IMR-90 (cell line): Measurements from ENCODE around the gene ARHGEF6. TPM values are rescaled to one million over a fixed set of nuclear protein-coding genes. Genes with fewer than 3 reads are reported as not detected.

Experiments
- ATAC-seq: fragments of 200-7000 bp; cut with Tn5 transposase; 2 replicates; pipeline ENCODE4 v1.9.1; 2020; ENCODE audit warnings: low read depth, mild to moderate bottlenecking, moderate library complexity
- BruUV-seq: library from RNA; stranded (reverse); fragments of 400-500 nt; replicated peaks from 2 replicates; lab custom pipeline; 2021; lab: Mats Ljungman, UMichigan
- CTCF ChIA-PET: fragments of 300-600 bp; formaldehyde crosslinking; extraction: SDS; loops from one replicate; lab custom pipeline; 2021; ENCODE audit warnings: antibody characterized with exemption; lab: Yijun Ruan, JAX
- POLR2A ChIA-PET: fragments of 300-600 bp; sonication (Branson Sonifier 250); formaldehyde crosslinking; loops from one replicate; lab custom pipeline; 2022; ENCODE audit warnings: antibody characterized with exemption; ENCODE audit not compliant: unreplicated experiment; lab: Charles Lee
- DNase-seq: peaks from one replicate; pipeline ENCODE4 v3.0.0; 2013
- H2AFZ ChIP-seq: replicated peaks from 2 replicates; pipeline ENCODE3; 2013; ENCODE audit warnings: low read length, mild to moderate bottlenecking; ENCODE audit not compliant: poor library complexity
- H2AK5ac ChIP-seq: 2 replicates; pipeline ENCODE4 v1.6.1; 2013; ENCODE audit warnings: low read depth, low read length, inconsistent platforms
- H2AK9ac ChIP-seq: replicated peaks from 2 replicates; pipeline ENCODE3; 2013; ENCODE audit warnings: mild to moderate bottlenecking, low read depth, low read length, moderate library complexity; ENCODE audit not compliant: poor library complexity
- H2BK120ac ChIP-seq: 2 replicates; pipeline ENCODE4 v1.6.1; 2013; ENCODE audit warnings: low read depth, low read length, inconsistent platforms
- H2BK15ac ChIP-seq: 3 replicates; pipeline ENCODE4 v1.6.1; 2013; ENCODE audit warnings: low read depth, low read length, inconsistent platforms
- H2BK20ac ChIP-seq: 2 replicates; pipeline ENCODE4 v1.6.1; 2013; ENCODE audit warnings: low read depth, mild to moderate bottlenecking, inconsistent platforms, low read length, moderate library complexity
- H2BK5ac ChIP-seq: 2 replicates; pipeline ENCODE4 v1.6.1; 2013; ENCODE audit warnings: mild to moderate bottlenecking, low read depth, low read length, inconsistent platforms; ENCODE audit not compliant: poor library complexity, severe bottlenecking
- H3K14ac ChIP-seq: replicated peaks from 2 replicates; pipeline ENCODE4 v1.6.1; 2013; ENCODE audit warnings: low read depth, low read length, inconsistent platforms
- H3K18ac ChIP-seq: 2 replicates; pipeline ENCODE4 v1.6.1; 2013; ENCODE audit warnings: low read depth, low read length, control low read depth
- H3K23ac ChIP-seq: 2 replicates; pipeline ENCODE4 v1.6.1; 2013; ENCODE audit warnings: low read depth, low read length, inconsistent platforms
- H3K27ac ChIP-seq: 2 replicates; pipeline ENCODE4 v1.5.1; 2013; ENCODE audit warnings: mild to moderate bottlenecking, control low read depth, low read length; ENCODE audit not compliant: insufficient read depth
- H3K27me3 ChIP-seq: 2 replicates; pipeline ENCODE4 v1.6.1; 2013; ENCODE audit warnings: low read length; ENCODE audit not compliant: control insufficient read depth, insufficient read depth
- H3K36me3 ChIP-seq: 2 replicates; pipeline ENCODE4 v1.6.1; 2013; ENCODE audit warnings: low read length, mixed read lengths; ENCODE audit not compliant: control insufficient read depth, insufficient read depth
- H3K4ac ChIP-seq: 2 replicates; pipeline ENCODE4 v1.6.1; 2013; ENCODE audit warnings: low read depth, low read length, inconsistent platforms
- H3K4me1 ChIP-seq: 2 replicates; pipeline ENCODE4 v1.6.1; 2013; ENCODE audit warnings: low read length, mixed read lengths; ENCODE audit not compliant: control insufficient read depth, insufficient read depth
- H3K4me2 ChIP-seq: 2 replicates; pipeline ENCODE4 v1.6.1; 2013; ENCODE audit warnings: low read depth, mild to moderate bottlenecking, control low read depth, low read length, moderate library complexity
- H3K4me3 ChIP-seq: 2 replicates; pipeline ENCODE4 v1.5.1; 2013; ENCODE audit warnings: low read depth, mild to moderate bottlenecking, control low read depth, low read length, moderate library complexity; ENCODE audit not compliant: insufficient read depth
- H3K56ac ChIP-seq: 2 replicates; pipeline ENCODE4 v1.6.1; 2013; ENCODE audit warnings: low read length, inconsistent platforms; ENCODE audit not compliant: insufficient read depth; ENCODE audit errors: extremely low read depth
- H3K79me1 ChIP-seq, 2 experiments: 2 replicates each; pipeline ENCODE4 v1.6.1; 2013; ENCODE audit warnings: low read length in 2 of 2, inconsistent platforms in 1 of 2, low read depth in 1 of 2
- H3K9ac ChIP-seq: 2 replicates; pipeline ENCODE4 v1.6.1; 2013; ENCODE audit warnings: low read depth, low read length, control low read depth
- H3K9me1 ChIP-seq: 2 replicates; pipeline ENCODE4 v1.6.1; 2013; ENCODE audit warnings: low read length, inconsistent platforms; ENCODE audit not compliant: insufficient read depth
- H3K9me3 ChIP-seq: 2 replicates; pipeline ENCODE4 v1.6.1; 2013; ENCODE audit warnings: low read length; ENCODE audit not compliant: control insufficient read depth, insufficient read depth
- H4K20me1 ChIP-seq: 2 replicates; pipeline ENCODE4 v1.6.1; 2013; ENCODE audit warnings: low read length, inconsistent platforms; ENCODE audit not compliant: insufficient read depth
- H4K5ac ChIP-seq: 2 replicates; pipeline ENCODE4 v1.6.1; 2013; ENCODE audit warnings: mild to moderate bottlenecking, low read depth, low read length, control low read depth
- H4K8ac ChIP-seq, 2 experiments: 2 replicates each; pipeline ENCODE4 v1.6.1; 2013; ENCODE audit warnings: low read depth in 2 of 2, low read length in 2 of 2, control low read depth in 1 of 2, inconsistent platforms in 1 of 2
- H4K91ac ChIP-seq: 2 replicates; pipeline ENCODE4 v1.6.1; 2013; ENCODE audit warnings: low read depth, low read length, inconsistent platforms; ENCODE audit not compliant: insufficient read depth
- CEBPB ChIP-seq: IDR thresholded peaks from 2 replicates; pipeline ENCODE4 v1.6.1; 2012; ENCODE audit warnings: low read depth, low read length, improper control_type of control experiment
- RAD21 ChIP-seq: IDR thresholded peaks from 2 replicates; pipeline ENCODE4 v1.6.1; 2012; ENCODE audit warnings: low read length, improper control_type of control experiment
- whole genome bisulfite sequencing, 2 experiments: methylation state at CpG; one replicate each; pipeline versions ENCODE4 v1.1.5 to v1.1.7; 2013; ENCODE audit warnings: missing lambda C conversion rate in 2 of 2; ENCODE audit not compliant: insufficient read length in 1 of 2; ENCODE audit errors: extremely low coverage in 2 of 2; 5-methylcytosine and 5-hydroxymethylcytosine counted together
- dilution Hi-C: fragments of 300-500 bp; cut with HindIII; formaldehyde crosslinking; loops from one replicate; pipeline ENCODE4 v1.14.3; 2018; ENCODE audit warnings: low sequenced_read_pairs; ENCODE audit not compliant: unreplicated experiment
- in situ Hi-C: fragments of 300-500 bp; cut with MboI; formaldehyde crosslinking; loops from 3 replicates; pipeline ENCODE4 v1.14.3; 2019; ENCODE audit warnings: low sequenced_read_pairs, inconsistent platforms, mixed read lengths
- intact Hi-C: fragments of 100-400 bp; cut with micrococcal nuclease; formaldehyde crosslinking; loops from 2 replicates; pipeline ENCODE4 v1.10.0; 2022
- polyA plus RNA-seq, 3 experiments: library from polyadenylated mRNA; depleted of rRNA; stranded (reverse); fragments of >200 nt; gene quantifications; 2 replicates each; pipeline ENCODE4 v1.2.3, GENCODE V29; 2012; ENCODE audit warnings: low replicate concordance in 1 of 3
- total RNA-seq: library from RNA; depleted of rRNA; stranded (reverse); fragments of >200 nt; gene quantifications from 2 replicates; pipeline ENCODE4 v1.2.3, GENCODE V29; 2012

ARHGEF6 gene
- total and polyA plus RNA-seq, 2 of the 4 experiments (the other 2 are of a cell fraction), result 2.1 to 2.7 TPM

- Histone ChIP-seq H3K4me3 (no peak overlapping the region), H3K4me1 (peaks cover 4% of the 10 kb centered on the region), H3K36me3 (no peaks in the 10 kb centered on the region), H4K8ac (no peak overlapping the region; a peak in 1 of 4 replicates), H4K91ac (no peak overlapping the region), H4K5ac (peak overlapping the region; percentile 74), H2AFZ (no peak overlapping the region), H3K9me3 (no peaks in the 10 kb centered on the region), H3K27me3 (no peaks in the 10 kb centered on the region), H2AK5ac (no peak overlapping the region), H3K27ac (peak overlapping the region; percentile 59; the same call in 1 of the 2 replicates), H2BK5ac (no peak overlapping the region), H2BK120ac (no peak overlapping the region), H3K4me2 (peak overlapping the region; percentile 21; the same call in 1 of the 2 replicates), H3K9ac (no peak overlapping the region), H2AK9ac (no peak overlapping the region), H3K23ac (no peak overlapping the region), H3K18ac (peak overlapping the region; percentile 77), H2BK20ac (no peak overlapping the region), H3K79me1 (no peaks in the 10 kb centered on the region), H3K9me1 (no peaks in the 10 kb centered on the region), H3K14ac (no peak overlapping the region), H3K4ac (no peak overlapping the region), H3K56ac (no peak overlapping the region), H2BK15ac (no peak overlapping the region), H4K20me1 (no peaks in the 10 kb centered on the region)
- peak; percentile 19 for DNase-seq
- intact Hi-C loops, result no loop called here
- in situ Hi-C loops, result no loop called here
- ChIA-PET POLR2A (no interaction called here), CTCF (no interaction called here)
- dilution Hi-C loops, result no loop called here
- TF ChIP-seq CEBPB, result peak; percentile 12; the same call in 1 of the 2 replicates
- TF ChIP-seq RAD21, result no peak
- BruUV-seq, result no TSS peak
- WGBS, 2 experiments, result no CpG with 5 or more reads among the region's 1 CpG
- ATAC-seq, result peak; percentile 79
Measured at GRCh38 chrX:136812286-136812685, 31.6 kb upstream of the ARHGEF6 start.
